ENCODE measurements around the gene RAX.

The RAX gene

DNA sequence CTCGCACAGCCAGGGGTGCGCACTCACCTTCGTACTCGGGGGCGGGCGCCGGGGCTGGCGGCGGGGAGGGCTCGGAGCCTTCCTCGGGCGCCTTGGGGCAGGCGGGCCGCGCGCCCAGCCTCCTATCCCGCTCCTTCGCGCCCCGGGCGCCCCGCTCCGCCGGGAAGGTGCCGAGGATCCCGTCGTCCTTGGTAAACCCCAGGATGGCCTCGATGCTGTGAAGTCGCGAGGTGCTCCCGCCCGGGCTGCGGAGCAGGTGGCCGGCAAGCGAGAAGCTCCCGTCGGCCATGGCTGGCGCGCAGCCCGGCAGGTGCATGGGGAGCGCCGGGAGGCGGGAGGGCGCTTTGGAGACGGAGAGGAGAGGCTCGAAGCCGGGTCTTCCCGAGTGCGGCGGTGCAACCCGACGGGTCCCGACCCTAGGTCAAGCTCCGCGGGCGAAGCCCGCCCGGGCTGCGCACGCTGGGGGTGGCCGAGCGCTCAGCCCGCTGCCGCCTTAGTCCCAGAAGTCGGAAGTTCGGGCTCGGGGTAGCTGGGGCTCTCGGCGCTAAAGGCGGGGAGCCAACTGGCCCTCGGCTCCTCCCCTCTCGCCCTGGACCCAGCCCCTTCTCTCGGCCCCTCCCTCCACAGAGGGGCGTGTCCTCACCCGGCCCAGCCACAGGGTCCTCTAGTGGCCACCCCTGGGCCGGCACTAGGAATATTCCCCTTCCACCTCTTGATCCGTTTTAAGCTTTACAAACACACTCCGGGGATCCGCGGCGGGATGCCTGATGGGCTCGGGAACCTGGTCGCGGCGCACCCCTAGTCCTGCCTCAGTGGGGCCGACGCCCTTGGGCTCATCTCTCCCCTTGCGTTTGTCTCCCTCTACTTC, at the start of gene RAX:
TSS of gene RAX (minus strand) at position 564 of the 868 bp plus-strand sequence. CDS start at position 316, 248 bp downstream.
- no peak for DNase-seq (ENCODE audit: low read depth)

DNA sequence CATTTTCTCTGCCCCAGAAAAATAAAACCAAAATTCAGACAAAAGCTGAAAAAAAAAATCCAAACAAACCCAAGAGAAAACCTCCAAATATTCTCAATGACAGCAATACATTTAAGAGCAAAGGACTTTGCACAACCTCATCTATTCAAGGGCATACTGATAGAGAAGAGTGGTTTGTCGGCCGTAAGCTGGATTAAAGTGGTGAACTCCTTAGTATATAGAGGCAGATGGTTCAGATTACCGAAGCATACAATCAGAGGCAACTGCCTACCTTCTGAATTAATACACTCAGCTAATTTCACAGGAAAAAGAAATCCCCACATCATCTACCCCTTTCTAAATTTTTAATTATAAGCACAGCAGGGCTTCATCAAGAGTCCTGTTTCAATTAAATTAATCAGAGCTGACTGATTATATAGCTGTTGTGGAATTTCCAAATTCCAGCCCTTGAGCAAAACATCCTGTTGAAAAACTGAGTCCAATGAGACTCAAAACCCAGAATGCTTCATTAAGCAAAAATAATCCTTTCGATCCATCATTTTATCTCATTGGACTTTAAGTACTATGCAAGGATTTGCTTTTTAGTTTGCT, 45.3 kb upstream of the RAX start, which contains the start of gene CPLX4:
TSS of gene CPLX4 (minus strand) at position 190 of the 591 bp plus-strand sequence. CDS start at position 3, 187 bp downstream.
- DNase-seq (ENCODE audit: low read depth), result no peak

DNA sequence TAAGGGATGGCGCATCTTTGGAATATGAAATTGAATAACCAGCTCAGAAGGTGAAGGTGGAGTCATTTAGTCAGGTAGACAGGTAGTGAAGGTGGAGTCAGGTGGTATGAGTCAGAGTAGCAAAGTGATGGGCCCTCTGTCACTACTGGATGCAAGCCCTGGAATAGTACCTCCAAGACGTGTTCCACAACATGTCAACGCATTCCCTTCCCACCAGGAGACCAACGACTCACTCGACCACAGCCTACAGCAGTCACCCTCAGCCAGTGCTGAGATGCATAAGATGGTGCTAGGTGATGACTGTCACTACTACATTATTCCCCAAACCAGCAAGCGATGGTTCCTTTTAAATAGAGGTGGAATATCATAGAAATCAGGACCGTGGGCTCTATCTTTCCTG, 38.4 kb upstream of the RAX start:
- DNase-seq (ENCODE audit: low read depth), result no peak

DNA sequence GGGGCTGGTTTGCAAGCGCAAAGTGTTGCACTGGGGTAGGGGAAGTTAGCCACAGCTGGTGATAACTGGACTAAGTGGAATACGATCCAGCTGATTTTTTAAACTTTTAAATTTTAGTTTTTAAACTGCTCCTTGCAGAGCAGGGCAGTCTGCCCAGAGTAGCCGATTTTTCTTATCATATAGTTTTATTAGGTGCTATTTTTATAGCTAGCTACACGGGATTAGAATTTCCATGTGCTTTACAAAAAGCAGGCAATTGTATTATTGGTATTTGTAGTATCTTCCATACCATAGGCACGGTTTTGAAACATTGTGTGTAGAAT, 35.6 kb upstream of the RAX start:
- DNase-seq (ENCODE audit: low read depth), result no peak

DNA sequence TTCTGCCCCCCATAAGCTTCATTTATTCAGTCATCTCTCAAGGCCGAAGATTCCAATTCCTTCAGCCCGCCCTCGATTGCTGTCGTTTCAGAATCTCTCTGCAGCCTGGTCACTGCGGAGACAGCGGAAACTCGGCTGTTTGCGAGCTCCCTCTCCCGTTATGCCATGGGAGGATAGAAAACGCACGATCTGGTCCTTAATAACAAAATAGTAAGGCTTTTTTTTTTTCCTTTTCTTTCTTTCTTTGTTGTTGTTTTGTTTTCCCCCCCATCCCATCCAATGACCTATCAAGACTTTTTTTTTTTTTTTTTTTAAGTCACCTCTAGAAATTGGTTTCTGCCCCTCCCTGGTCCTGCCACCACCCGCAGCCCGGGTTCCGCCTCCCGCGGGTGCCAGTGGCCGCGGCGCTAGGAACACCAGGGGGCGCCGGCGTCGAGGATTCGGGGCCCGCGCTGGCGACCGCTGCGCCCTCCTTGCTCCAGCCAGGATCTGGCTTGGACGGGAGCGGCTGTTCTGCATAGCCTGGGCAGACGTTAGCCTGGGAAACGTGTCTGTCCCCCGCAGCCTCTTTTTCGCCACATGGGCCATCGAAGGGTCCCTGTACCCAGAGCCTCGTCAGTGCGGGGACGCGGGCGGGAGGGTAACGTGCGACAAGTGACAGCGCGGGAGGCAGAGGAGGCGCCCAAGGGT, 35.1 kb upstream of the RAX start:
- peak; percentile 50 for DNase-seq (ENCODE audit: low read depth)

DNA sequence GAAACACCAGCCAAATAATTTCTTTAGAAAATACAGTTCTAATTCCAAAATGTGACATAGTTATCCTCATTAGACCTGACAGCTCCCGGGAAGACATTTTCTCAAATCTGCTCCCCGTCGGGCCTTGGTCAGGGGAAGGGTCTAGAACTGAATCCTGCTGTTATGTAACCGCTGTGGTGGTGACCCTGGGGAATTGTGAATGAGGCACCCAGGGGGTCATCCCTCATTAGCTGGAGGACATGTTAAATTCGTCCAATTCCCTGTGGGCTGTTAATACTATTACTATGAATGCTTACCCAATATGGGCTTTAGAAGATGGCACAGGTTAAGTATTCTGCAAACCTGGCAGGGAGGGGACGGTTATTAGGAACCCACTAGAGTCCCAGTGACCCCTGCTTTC, 33.4 kb upstream of the RAX start:
- DNase-seq (ENCODE audit: low read depth), result no peak

DNA sequence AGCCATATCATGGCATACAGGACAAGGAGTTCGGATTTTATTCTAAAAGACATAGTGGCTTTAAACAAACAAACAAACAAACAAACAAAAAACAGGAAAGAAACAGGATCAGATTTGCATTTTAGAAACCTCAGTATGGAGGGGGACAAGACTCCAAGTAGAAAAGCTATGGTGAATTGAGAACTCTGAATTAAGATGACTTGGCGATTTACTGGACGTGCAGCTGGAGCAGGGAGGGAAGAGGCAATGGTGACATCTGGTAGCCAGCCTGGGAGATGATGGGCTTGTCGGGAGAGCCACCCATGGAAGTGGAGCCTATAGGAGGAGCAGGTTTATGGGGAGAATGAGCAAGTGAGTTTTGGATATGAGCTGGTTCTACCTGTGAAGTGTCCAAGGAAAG, 32.0 kb upstream of the RAX start:
- no peak for DNase-seq (ENCODE audit: low read depth)

DNA sequence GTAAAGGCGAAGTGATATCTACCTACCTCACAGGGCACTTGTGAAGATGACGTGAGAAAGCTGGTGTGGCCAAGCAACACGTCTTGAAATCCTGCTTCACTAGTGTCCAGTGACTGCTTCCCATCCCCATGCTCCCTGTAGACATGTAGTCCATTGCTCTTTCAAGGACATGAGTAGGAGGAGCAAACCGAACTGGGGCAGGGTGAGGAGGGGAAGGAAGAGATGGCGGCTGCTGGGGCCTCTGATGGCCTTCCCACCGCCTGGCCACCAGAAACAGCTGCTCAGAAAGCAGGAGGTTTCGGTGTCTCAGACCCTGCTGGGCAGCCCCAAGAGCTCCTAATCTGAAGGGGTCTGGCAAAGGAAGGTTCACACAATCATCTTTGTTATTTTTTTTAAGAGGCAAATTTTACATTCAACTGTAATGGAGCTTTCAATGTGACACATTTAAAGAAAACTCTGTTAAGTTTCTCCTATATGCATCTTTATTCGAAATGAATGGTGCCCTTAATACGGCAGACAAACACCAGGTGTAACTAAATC, 30.5 kb upstream of the RAX start:
- DNase-seq (ENCODE audit: low read depth), result no peak

DNA sequence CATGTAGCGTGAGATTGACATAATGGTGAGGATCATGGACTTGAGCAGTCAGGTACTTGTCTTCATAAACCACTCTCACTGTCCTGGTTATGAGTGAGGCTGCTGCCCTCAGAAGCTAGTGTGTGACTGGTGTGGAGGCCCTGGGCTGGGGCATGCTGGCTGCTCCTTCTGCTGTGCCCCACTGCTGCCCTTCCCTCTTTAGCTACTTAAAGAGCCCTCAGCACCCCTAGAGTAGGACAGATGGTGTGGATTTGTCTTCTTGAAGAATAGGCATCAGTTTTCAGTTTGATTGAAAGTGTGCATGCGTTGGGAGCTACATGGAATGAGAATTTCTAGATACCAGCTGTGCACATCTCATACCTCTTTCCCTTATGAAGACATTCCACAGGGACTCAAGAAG, 29.8 kb upstream of the RAX start:
- no peak for DNase-seq (ENCODE audit: low read depth)

DNA sequence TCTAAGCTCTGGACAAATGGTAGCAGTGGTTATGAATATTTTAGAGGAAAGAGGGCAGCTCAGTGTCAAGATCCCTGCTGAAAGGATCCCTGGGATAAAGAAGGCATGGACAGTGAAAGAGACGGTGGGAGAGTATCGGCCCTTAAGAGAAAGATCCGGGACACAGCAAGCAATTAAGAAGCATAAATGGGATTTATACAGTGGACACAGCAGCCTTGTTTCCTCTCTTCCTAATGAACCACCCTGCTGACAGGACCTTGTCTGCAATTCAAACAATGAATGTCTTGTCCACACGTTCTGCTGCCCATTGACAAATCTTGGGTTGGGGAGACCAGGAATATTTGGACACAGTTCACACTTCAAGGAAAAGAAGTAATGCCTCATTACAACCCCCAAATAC, 28.7 kb upstream of the RAX start:
- DNase-seq (ENCODE audit: low read depth), result no peak

DNA sequence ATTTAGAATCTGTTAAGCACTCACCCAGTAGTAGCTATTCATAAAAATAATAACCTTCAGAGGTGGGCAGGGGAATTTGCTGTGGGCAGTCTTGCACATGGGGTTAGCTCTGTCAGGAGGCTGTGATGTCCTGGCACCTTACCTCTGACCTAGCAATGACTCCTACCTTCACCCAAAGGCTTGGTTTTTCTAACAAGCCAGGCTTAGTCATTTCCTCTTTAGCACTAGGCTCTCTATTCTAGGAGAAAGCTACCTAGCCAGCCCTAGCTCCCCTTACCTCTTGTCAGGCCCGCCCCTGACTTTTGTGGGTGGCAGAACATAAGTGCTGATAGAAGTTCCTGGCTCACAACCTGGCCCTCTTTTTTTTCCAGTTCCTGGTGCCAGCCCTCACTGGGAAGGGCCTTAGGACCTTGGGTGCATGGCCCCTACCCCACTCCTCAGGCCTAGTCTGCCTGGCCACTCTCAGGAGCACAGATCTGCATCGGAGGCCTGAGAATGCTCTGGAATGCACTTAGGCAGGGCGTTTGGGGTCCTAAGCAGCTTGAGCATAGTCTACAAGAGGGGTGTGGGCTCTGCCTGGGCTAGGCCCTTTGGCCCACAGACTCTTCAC, 27.5 kb upstream of the RAX start:
- DNase-seq (ENCODE audit: low read depth), result no peak

DNA sequence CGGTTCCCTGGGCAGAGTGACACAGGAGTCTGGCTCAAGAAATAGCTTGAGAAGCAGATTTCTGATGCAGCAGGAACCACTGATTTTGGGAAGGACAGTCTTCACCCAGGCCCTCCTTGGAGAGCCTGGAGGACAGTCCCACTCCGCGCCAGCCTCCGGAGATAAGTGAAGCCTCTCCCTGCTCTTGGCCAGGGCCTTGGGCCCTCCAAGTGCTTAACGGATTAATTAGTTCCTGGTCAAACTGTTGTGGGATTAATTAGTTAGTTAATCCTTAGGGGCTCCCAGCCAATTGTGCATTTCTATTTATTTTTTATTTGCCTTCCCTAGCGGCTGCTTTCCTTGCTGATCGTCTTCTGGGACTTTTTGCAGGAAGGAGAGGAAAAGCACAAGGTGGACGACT, 25.6 kb upstream of the RAX start:
- no peak for DNase-seq (ENCODE audit: low read depth)

DNA sequence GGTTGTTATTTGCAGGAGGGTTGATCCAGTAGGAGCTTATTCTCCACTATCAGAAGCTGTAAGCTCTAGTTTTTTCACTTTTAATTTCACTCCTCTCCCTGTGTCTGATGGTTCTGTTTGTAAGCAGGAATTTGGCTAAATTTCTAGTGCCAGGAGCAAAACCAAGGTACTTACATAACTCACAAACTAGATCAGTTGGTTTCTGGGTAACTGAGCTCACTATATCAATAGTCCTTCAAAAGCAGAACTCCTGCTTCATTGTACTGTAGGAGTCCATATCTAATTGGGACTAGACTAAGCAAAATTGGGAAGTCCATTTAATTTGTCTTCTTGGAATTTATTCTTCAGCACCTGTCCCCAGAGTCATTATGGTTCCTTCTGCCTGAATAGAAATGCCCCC, 20.1 kb upstream of the RAX start:
- DNase-seq (ENCODE audit: low read depth), result no peak

DNA sequence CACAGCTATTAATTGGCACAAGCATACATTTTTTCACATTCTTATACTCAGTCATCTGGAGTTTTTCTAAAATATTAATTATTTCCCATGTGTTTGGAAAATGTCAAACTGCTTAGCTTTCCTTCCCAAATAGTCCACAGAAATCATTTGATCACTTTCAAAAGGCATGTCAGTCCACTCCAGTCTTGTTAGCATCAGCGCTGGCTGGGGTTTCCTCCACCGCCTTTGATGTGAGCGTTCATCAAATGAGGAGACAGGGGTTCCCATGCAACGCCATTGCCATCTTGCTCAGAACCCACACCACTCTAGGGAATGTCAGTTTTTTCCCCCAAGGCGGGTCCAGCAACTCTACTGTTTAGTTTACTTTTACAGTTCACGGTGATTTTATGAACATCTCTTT, 13.1 kb upstream of the RAX start:
- no peak for DNase-seq (ENCODE audit: low read depth)

DNA sequence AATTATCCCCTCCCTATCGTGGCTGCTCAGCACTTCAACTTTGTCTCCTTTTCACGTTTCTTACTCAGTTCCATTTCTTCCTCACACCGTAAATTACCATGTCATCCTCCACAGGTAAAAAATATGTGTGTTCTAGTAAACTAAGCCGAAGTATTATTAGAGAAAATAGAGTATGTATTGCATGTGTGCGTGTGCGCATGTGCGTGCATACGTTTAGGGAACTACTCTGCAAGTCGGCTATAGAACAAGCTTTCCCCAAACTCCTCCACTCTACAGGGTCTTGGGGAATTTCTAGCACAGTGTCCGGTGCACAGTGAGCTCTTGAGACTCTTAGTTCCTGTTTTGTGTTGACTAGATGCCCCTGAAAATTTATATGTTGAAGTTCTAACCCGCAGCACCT, 9.1 kb upstream of the RAX start:
- DNase-seq (ENCODE audit: low read depth), result no peak

DNA sequence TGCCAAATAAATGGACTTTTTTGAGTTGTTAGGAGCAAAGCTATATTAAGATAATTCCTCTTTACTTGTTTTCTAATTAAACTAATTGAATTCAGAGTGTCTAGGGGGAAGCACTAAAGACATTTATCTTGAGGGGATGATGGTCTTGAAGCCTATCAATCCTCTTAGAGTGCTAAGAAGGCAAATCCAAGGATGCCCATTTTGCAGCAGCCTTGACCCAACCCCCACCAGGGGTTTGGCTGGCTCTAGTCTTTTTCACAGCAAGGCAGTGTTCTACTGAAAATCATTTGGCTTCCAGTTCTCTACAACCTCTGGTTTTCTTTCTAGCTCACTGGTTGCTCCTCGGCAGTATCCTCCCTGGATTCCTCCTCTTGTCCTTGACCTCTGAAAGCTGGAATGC, 6.5 kb upstream of the RAX start:
- no peak for DNase-seq (ENCODE audit: low read depth)

DNA sequence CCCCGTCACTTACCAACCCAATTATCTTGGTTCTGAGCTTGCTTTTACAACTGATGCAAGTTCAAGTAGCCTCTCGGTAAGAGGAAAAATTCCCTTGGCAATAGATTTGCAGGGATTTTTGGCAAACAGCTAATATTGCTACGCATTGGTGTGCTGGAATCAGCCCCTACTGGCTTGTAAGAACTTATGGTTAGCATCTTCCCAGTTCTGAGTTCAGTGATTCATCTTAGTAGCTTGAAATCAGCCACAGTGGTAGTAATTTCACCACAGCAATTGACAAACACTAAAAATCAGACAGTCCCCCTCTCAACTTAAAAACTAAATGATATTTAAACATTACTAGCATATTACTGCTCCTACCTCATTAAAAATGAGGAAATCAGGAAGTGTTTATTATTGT, 5.9 kb upstream of the RAX start:
- no peak for DNase-seq (ENCODE audit: low read depth)

DNA sequence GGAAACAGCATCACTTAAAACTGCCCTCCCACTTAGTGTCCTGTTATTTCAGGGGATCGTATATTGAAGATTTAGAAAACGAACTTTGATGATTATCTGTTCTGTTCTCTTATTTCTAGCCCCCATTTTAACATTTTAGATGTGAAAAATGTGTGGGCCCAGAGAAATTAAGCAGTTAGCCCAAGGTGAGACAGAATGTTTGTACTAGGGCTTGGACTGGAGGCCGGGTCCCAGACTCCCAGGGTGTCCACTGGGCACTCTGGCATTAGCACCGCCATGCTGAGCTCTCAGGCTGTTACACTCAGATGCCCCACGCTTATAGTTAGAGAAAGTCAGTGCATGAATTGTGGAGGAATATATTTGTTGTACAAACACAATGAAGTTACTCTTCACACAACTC, 5.5 kb upstream of the RAX start:
- DNase-seq (ENCODE audit: low read depth), result no peak

DNA sequence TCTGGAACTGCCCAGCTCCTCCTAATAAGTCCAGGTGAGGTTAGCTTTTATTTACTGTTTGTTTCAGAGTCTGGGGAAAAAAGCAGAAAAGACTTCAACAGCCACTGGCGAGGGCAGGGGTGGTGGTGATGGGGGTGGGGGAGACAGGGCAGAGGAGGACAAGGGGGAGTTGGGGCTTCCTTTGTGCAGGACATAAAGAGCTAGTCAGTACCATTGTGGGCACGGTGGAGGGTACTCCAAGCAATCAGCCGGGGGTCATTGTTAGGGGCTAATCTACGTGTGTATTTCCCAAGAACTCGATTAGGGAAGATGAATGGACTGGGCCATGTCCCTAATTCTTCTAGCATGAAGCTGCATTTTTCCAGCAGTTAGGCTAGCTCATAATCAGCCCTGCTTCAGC, 2.8 kb upstream of the RAX start:
- no peak for DNase-seq (ENCODE audit: low read depth)

DNA sequence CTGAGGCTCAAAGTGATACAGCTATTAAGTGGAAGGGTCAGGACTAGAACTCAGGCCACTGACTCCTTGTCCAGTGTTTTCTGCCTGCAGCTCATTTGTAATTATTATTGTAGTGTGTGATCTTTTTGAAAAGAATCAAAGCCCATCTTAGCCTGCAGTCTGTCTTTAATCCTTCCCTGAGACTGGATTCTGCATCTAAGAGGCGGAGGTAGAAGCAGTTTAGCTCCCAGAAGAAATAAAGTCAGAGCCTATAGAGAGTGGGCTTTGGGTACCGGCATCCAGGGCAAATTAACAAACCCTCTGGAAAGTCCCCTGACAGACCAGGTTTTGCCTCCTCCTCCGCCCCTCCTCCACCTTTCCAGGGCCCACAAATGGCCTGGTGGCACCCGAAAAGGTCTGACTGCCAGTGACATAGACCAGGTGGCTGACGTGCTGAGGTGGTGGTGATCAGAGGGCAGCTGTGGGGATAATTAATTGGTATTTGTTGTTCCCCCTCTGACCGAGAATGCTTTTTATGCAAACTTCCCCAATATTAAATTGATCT, 2.2 kb upstream of the RAX start:
- DNase-seq (ENCODE audit: low read depth), result no peak

DNA sequence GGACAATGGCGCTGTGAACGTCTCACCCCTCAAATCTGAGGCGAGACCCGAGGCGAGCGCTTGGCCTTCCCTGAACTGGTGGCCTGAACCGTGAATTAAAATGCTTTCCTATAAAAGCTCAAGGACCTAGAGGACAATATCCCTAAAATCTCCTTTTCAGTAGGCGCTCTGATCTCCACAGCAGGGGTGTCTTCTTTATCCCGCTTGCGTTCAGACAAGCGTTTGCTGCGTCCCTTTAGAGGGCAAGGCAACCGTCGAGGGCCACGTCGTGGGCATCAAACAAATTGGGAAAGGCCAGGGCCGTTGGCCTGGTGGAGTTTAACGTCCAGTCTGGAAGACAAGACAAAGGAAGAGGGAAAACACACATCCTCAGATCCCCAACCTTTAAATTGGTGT, 1.3 kb upstream of the RAX start:
- no peak for DNase-seq (ENCODE audit: low read depth)

DNA sequence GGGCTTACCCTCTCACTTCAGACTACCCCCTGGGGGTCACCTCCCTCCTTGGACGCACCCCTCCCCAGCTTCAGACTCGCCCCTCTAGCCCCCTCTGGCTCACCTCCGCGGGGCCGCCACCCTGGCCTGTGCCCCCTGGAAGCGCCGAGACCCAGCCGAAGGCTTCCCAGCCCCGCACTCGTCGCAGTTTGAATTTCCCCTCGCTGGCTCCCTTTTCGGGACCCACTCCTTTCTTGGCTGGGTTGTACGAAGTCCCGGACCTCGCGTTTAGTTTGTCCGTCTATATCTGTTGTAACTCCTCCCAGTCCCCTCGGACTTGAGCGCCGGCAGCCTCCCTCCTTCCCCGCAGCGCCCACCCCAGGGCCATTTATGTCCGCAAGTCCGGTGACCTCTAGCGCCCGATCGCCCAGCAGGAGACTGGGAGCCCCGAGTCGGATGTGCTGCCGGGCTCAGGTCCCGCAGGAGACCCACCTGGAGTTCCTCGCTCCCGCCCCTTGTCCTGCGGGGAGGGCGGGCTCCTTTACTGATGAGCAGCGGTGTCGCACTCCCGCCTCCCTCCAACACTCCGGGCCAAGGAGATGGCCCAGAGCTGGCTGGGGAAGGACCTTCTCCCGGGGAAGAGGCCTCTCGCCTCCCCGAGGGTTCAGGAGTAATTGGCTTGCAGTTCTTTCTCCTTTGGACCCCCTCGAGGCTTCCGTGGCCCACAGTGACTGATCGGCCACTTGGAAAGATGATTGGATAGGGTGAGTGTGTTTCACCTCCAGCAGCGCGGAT, 692 bp upstream of the RAX start:
- DNase-seq (ENCODE audit: low read depth), result no peak

Data from stimulated activated CD8-positive, alpha-beta memory T cell treated with anti-CD3 and anti-CD28 coated beads, Interleukin-4, amount 100 ng/mL, for 24 hours (primary cell).